AG10803 (cell line): ENCODE measurements around the gene U2AF1L4.

Experiments used
- DNase-seq: peaks from one replicate; pipeline ENCODE4 v3.0.0; 2010; ENCODE audit warnings: low read depth
- H3K4me3 ChIP-seq: 2 replicates; pipeline ENCODE4 v1.5.1; 2011; ENCODE audit warnings: mild to moderate bottlenecking, low read length, control low read depth
- TF ChIP-seq, protein P1 (sequence below): conservative IDR thresholded peaks from 2 replicates; pipeline ENCODE4 v1.5.1; 2011; ENCODE audit warnings: mild to moderate bottlenecking, low read length, control low read depth, inconsistent platforms

U2AF1L4 gene

GRCh38 chr19:35745328-35746086, at the start of gene U2AF1L4, which contains the start of gene PSENEN:
U2AF1L4 (minus strand) TSS chr19:35745418; CDS start chr19:35745391, 27 bp downstream.
PSENEN (plus strand) TSS chr19:35745651; CDS start chr19:35745931, 280 bp downstream.
- TF ChIP-seq, protein P1, sequence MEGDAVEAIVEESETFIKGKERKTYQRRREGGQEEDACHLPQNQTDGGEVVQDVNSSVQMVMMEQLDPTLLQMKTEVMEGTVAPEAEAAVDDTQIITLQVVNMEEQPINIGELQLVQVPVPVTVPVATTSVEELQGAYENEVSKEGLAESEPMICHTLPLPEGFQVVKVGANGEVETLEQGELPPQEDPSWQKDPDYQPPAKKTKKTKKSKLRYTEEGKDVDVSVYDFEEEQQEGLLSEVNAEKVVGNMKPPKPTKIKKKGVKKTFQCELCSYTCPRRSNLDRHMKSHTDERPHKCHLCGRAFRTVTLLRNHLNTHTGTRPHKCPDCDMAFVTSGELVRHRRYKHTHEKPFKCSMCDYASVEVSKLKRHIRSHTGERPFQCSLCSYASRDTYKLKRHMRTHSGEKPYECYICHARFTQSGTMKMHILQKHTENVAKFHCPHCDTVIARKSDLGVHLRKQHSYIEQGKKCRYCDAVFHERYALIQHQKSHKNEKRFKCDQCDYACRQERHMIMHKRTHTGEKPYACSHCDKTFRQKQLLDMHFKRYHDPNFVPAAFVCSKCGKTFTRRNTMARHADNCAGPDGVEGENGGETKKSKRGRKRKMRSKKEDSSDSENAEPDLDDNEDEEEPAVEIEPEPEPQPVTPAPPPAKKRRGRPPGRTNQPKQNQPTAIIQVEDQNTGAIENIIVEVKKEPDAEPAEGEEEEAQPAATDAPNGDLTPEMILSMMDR: no peak
- DNase-seq: peak; percentile 99
- peak within 1 kb of the TSS; percentile 89 for H3K4me3 ChIP-seq

- DNase-seq: peak; percentile 24
- TF ChIP-seq, protein P1: no peak
- H3K4me3 ChIP-seq: no peak overlapping the region
Observed at GRCh38 chr19:35793381-35794165, 48.4 kb upstream of the U2AF1L4 start.

GRCh38 chr19:35792888-35793287, 47.7 kb upstream of the U2AF1L4 start:
- TF ChIP-seq, protein P1: no peak
- no peak for DNase-seq
- no peak overlapping the region for H3K4me3 ChIP-seq

DNA sequence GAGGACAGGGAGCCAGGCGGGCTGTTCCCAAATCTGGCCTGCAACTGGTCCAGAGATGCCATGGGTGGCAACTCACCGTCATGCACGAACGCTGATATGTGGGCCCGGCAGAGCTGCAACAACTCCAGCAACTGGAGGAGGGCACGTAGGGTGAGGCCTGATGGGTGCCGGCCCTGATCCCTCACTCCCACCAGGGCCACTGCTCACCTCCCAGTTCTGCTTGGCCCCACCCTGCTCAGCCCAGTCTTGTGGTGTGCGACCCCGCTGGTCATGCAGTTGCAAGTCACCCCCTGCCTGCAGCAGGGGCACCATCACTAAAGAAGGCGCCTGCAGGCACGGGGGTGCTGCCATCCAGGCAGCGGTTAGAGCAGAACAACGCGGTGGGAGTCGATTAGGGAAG, 47.1 kb upstream of the U2AF1L4 start:
- DNase-seq: no peak
- TF ChIP-seq, protein P1: no peak
- H3K4me3 ChIP-seq: no peak overlapping the region

DNA sequence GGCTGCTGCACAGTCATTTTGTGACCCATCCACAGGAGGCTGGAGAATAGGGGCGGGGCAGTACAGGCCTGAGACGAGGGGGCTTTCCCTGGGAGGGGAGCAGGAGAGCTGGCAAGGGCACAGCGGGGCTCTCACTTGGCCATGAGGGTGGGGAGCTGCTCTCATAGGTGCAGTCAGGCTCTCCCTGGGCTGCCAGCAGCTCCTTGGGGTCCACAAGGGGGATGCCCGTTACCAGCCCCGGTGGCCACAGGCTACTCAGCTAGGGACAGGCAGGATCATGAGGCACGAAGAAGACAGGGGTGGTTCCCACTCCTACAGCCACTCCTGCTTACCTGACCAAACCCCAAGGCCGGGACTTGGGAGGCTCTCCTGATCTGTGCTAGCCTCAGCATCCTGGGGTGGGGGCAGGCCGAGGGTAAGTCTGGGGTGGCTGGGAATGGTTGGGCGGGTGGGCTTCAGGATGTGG, 46.6 kb upstream of the U2AF1L4 start:
- TF ChIP-seq, protein P1: no peak
- H3K4me3 ChIP-seq: no peak overlapping the region
- DNase-seq: no peak

- TF ChIP-seq, protein P1: no peak
- H3K4me3 ChIP-seq: no peak overlapping the region
- DNase-seq: no peak
Observed at GRCh38 chr19:35790981-35791813, 46.0 kb upstream of the U2AF1L4 start.
